Measurements from ENCODE around the gene GMCL1. TPM values are rescaled to one million over a fixed set of nuclear protein-coding genes. Genes with fewer than 3 reads are reported as not detected.
"Not testable (repeated sequence)": the region's sequence is repeated elsewhere in the genome, so short reads cannot be mapped to it uniquely, and the experiment has no call there.

The GMCL1 gene
- total RNA-seq, 4 donors from 2014 or later, result 11.9 to 15.6 (median 13.4) TPM

- no peak for TF ChIP-seq POLR2A (IDR thresholded peaks at IDR 0.05)
- TF ChIP-seq CTCF (IDR thresholded peaks at IDR 0.05), result no peak
- H3K4me3 ChIP-seq, result no peak overlapping the region
- H3K4me1 ChIP-seq, result peaks cover 9 to 23% (median 10%) of the 10 kb centered on the region in 3 donors
- intact Hi-C loops (cut with DNase I), result no loop called here
- WGBS, 2 donors, result 43 to 79% methylated on average over 1 of the region's 1 CpG
- H3K9me3 ChIP-seq, result no peaks in the 10 kb centered on the region
- H3K27me3 ChIP-seq, result no peaks in the 10 kb centered on the region
- peaks cover 0 to 6% (median 0%) of the 10 kb centered on the region in 3 donors for H3K36me3 ChIP-seq
- no peak for DNase-seq
- no peak overlapping the region for H3K27ac ChIP-seq
Measured at GRCh38 chr2:69890881-69891280, 61.4 kb downstream of the GMCL1 start.

GRCh38 chr2:69892838-69893424, 63.5 kb downstream of the GMCL1 start:
- peaks cover 9 to 32% (median 10%) of the 10 kb centered on the region in 3 donors for H3K4me1 ChIP-seq
- H3K27me3 ChIP-seq; DNase-seq; H3K9me3 ChIP-seq; intact Hi-C loops (cut with DNase I): not testable (repeated sequence)
- peak overlapping the region in 3 of 4 donors; percentile 85 to 94 (median 93) for H3K27ac ChIP-seq
- peak overlapping the region in 2 of 4 donors; percentile 77 to 88 for H3K4me3 ChIP-seq
- whole genome bisulfite sequencing, 2 donors, result 90 to 91% methylated on average over 7 of the region's 7 CpGs
- peaks cover 0 to 27% (median 14%) of the 10 kb centered on the region in 3 donors for H3K36me3 ChIP-seq
- peak in 1 of 6 experiments; percentile 11 for TF ChIP-seq CTCF (IDR thresholded peaks at IDR 0.05)

GRCh38 chr2:69893684-69894551, 64.5 kb downstream of the GMCL1 start, which contains the start of gene SNRNP27:
SNRNP27 (plus strand) TSS chr2:69893956; CDS start chr2:69893985, 29 bp downstream.
- peak within 1 kb of the TSS; percentile 59 to 88 (median 78) for H3K4me3 ChIP-seq
- TF ChIP-seq POLR2A (IDR thresholded peaks at IDR 0.05), result peak in 1 of 4 donors; percentile 52
- no peak for TF ChIP-seq CTCF (IDR thresholded peaks at IDR 0.05)
- H3K9me3 ChIP-seq, result no peaks in the 10 kb centered on the region
- H3K27me3 ChIP-seq, result no peaks in the 10 kb centered on the region
- intact Hi-C loops (cut with DNase I), result no loop called here
- peaks cover 9 to 32% (median 10%) of the 10 kb centered on the region in 3 donors for H3K4me1 ChIP-seq
- WGBS, 2 donors, result 0 to 2% methylated on average over 18 to 24 of the region's 32 CpGs
- peaks cover 0 to 37% (median 20%) of the 10 kb centered on the region in 3 donors for H3K36me3 ChIP-seq
- no peak for DNase-seq
- H3K27ac ChIP-seq, result peak within 1 kb of the TSS; percentile 85 to 94 (median 91)

GRCh38 chr2:69894737-69895136, 65.3 kb downstream of the GMCL1 start:
- DNase-seq; intact Hi-C loops (cut with DNase I); H3K27me3 ChIP-seq; H3K9me3 ChIP-seq: not testable (repeated sequence)
- Histone ChIP-seq H3K36me3 (peaks cover 0 to 45% (median 20%) of the 10 kb centered on the region in 3 donors), H3K4me3 (peak overlapping the region; percentile 59 to 88 (median 78)), H3K27ac (peak overlapping the region in 3 of 4 donors; percentile 85 to 94 (median 93)), H3K4me1 (peaks cover 9 to 32% (median 10%) of the 10 kb centered on the region in 3 donors)
- 33 to 34% methylated on average over 16 to 22 of the region's 23 CpGs for WGBS, 2 donors

- Histone ChIP-seq H3K36me3 (peaks cover 0 to 100% (median 24%) of the 10 kb centered on the region in 3 donors), H3K4me3 (peak overlapping the region in 1 of 4 donors; percentile 7), H3K9me3 (no peaks in the 10 kb centered on the region), H3K4me1 (peaks cover 0 to 24% (median 0%) of the 10 kb centered on the region in 3 donors), H3K27ac (peak overlapping the region in 2 of 4 donors; percentile 6 to 25), H3K27me3 (no peaks in the 10 kb centered on the region)
- intact Hi-C loops (cut with DNase I), result no loop called here
- DNase-seq, result no peak
- no peak for TF ChIP-seq CTCF (IDR thresholded peaks at IDR 0.05)
- no peak for TF ChIP-seq POLR2A (IDR thresholded peaks at IDR 0.05)
- 64 to 65% methylated on average over 8 of the region's 8 CpGs for WGBS, 2 donors
Measured at GRCh38 chr2:69902213-69902922, 72.9 kb downstream of the GMCL1 start.
